Loucy (cell line): ENCODE results near the gene PPP1R14C.

Experiments used
- EZH2phosphoT487 ChIP-seq: fragments of 200-600 bp; IDR thresholded peaks from 2 replicates; pipeline ENCODE4 v1.6.1; 2018; ENCODE audit warnings: antibody characterized with exemption, mild to moderate bottlenecking, moderate library complexity, borderline replicate concordance
- TF ChIP-seq, protein P1 (sequence below): fragments of 200-600 bp; sonication (generic); conservative IDR thresholded peaks from 2 replicates; pipeline ENCODE4 v1.5.1; 2014; ENCODE audit warnings: mild to moderate bottlenecking, antibody characterized with exemption, low read length

DNA sequence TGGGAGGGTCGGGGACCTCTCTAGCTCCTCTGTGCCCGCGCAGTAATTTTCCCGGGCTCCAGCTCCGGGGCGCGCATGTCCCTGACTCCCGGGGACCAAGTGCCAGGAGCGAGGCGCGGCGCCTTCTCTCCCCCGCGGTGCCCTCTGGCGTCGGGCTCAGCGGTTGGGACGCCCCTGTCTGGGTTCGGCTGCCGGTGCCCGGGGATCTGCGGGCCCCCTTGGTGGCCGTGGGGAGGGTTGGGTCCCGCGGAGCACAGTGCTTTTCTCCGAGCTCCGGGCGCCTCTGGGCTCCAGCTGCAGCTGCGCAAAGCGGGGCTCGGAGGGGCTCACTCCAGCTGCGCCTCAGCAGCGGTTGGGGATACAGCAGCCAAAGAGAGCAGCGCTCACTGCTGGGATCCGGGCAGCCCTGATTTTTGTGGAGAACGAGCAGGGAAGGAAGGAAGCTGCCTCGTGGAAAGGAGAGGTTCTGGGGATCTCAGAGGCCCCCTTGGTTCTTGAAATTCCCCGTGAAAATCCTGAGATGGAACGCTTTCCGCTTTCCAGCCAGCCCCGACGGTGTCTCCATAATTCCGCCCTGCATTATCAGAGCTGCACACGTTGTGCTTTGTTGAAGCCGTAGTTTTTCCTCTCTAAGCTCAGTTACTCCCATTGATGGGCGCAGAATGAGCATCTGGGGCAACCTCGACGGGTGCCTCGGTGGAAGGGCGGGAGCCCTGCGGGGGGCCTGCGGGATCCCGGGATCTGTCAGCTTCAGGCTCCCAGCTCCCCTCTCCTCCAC lies 861 bp downstream of the PPP1R14C start:
- TF ChIP-seq, protein P1, sequence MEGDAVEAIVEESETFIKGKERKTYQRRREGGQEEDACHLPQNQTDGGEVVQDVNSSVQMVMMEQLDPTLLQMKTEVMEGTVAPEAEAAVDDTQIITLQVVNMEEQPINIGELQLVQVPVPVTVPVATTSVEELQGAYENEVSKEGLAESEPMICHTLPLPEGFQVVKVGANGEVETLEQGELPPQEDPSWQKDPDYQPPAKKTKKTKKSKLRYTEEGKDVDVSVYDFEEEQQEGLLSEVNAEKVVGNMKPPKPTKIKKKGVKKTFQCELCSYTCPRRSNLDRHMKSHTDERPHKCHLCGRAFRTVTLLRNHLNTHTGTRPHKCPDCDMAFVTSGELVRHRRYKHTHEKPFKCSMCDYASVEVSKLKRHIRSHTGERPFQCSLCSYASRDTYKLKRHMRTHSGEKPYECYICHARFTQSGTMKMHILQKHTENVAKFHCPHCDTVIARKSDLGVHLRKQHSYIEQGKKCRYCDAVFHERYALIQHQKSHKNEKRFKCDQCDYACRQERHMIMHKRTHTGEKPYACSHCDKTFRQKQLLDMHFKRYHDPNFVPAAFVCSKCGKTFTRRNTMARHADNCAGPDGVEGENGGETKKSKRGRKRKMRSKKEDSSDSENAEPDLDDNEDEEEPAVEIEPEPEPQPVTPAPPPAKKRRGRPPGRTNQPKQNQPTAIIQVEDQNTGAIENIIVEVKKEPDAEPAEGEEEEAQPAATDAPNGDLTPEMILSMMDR = no peak
- no peak for TF ChIP-seq EZH2phosphoT487
